ENCODE measurements around the gene TRIM29.

TRIM29 gene

GRCh38 chr11:120124355-120124754 lies 13.6 kb downstream of the TRIM29 start:
- no peak for DNase-seq (ENCODE audit: low read depth)
- H3K4me3 ChIP-seq (ENCODE audit: control insufficient read depth, low read depth, low read length): no peak overlapping the region

GRCh38 chr11:120123946-120124345 lies 14.0 kb downstream of the TRIM29 start:
- H3K4me3 ChIP-seq (ENCODE audit: control insufficient read depth, low read depth, low read length): no peak overlapping the region
- no peak for DNase-seq (ENCODE audit: low read depth)
- TF ChIP-seq, protein P1, sequence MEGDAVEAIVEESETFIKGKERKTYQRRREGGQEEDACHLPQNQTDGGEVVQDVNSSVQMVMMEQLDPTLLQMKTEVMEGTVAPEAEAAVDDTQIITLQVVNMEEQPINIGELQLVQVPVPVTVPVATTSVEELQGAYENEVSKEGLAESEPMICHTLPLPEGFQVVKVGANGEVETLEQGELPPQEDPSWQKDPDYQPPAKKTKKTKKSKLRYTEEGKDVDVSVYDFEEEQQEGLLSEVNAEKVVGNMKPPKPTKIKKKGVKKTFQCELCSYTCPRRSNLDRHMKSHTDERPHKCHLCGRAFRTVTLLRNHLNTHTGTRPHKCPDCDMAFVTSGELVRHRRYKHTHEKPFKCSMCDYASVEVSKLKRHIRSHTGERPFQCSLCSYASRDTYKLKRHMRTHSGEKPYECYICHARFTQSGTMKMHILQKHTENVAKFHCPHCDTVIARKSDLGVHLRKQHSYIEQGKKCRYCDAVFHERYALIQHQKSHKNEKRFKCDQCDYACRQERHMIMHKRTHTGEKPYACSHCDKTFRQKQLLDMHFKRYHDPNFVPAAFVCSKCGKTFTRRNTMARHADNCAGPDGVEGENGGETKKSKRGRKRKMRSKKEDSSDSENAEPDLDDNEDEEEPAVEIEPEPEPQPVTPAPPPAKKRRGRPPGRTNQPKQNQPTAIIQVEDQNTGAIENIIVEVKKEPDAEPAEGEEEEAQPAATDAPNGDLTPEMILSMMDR (IDR thresholded peaks at IDR 0.05; ENCODE audit: control insufficient read depth, insufficient read depth, low read depth, low read length, missing control alignments): no peak

More at GRCh38 chr11:120124355-120124754, 13.6 kb downstream of the TRIM29 start:
- TF ChIP-seq, protein P1 (IDR thresholded peaks at IDR 0.05; ENCODE audit: control insufficient read depth, insufficient read depth, low read depth, low read length, missing control alignments): no peak

DNA sequence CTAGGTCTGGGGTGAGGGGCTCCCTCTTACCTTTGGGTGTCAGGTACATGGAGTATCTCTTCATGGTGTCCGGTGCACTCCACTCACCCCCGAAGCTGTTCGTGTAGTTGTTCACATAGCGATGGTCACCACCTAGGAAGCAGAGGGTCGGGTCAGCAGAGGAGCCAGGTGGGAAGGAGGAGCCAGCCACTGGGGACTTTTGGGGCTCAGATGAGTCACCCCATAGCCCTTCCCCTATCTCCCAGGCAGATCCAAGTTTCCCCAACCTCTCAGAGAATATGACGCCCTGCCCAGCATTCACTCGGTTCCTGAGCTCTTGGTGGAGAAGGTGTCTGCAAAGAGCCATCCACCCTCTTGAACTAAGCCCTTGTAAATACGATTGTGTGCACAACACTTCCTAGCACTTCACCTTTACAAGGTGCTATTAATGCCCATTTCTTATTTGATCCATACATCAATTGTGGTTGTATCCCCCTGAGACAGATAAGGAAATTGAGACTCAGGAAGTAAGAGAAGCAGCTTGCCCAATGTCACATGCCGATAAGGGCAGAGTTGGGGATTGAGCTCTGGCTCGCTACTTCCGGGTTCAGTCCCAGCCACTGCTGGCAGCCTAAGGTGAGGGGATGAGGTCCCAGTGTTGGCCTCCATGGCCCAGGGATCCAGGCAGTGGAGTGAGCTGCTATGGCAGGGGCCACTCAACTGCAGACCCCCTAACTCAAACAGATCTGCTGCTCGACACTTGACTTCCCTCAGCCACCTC lies 14.8 kb downstream of the TRIM29 start:
- H3K4me3 ChIP-seq (ENCODE audit: control insufficient read depth, low read depth, low read length): no peak overlapping the region
- no peak for DNase-seq (ENCODE audit: low read depth)
- TF ChIP-seq, protein P1 (IDR thresholded peaks at IDR 0.05; ENCODE audit: control insufficient read depth, insufficient read depth, low read depth, low read length, missing control alignments): no peak

DNA sequence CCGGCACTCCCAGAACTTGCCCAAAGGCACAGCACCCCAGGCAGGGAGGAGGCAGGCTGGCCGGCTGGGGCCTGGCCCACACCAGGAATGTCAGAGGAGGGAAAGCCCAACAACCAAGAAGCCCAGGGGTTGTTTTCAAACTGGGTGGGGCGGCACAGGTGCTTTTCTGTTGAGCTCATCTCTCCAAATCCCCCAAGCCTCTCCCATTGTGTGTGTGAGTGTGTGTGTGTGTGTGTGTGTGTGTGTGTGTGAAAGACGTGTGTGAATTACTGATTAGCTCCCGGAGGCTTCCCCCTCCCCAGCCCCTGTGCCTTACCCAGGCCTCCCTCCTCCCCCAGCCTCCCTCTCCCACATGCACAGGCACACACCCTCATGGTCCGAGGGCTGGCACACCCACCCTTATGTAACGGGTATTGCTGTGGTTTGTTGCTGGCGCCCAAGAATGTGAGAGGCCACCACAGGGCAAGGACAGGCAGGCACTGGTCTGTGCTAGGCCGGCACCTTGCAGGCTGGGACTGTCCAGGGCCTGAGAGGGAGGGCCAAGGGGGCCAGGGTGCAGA lies 15.9 kb downstream of the TRIM29 start:
- no peak overlapping the region for H3K4me3 ChIP-seq (ENCODE audit: control insufficient read depth, low read depth, low read length)
- TF ChIP-seq, protein P1 (IDR thresholded peaks at IDR 0.05; ENCODE audit: control insufficient read depth, insufficient read depth, low read depth, low read length, missing control alignments): no peak
- DNase-seq (ENCODE audit: low read depth): no peak

DNA sequence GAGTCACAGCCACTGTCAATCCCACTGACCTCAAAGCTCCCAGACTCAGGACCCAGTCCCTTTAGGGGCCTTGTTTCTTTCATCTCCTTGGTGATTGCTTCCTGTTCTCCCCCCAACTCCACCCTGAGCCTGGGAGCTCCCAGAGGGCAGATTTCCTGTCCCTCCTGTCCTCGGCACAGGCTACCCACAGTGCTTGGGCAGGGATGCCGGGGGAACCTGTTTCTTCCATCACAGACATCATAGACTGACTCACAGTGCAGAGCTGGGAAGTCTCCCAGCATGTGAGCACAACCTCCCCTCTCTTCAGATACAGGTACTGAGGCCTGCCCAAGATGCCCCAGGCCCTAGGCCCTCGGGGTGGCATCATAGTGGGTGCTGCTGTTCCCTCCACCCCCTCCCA lies 16.6 kb downstream of the TRIM29 start:
- TF ChIP-seq, protein P1 (IDR thresholded peaks at IDR 0.05; ENCODE audit: control insufficient read depth, insufficient read depth, low read depth, low read length, missing control alignments): no peak
- no peak for DNase-seq (ENCODE audit: low read depth)
- H3K4me3 ChIP-seq (ENCODE audit: control insufficient read depth, low read depth, low read length): no peak overlapping the region

DNA sequence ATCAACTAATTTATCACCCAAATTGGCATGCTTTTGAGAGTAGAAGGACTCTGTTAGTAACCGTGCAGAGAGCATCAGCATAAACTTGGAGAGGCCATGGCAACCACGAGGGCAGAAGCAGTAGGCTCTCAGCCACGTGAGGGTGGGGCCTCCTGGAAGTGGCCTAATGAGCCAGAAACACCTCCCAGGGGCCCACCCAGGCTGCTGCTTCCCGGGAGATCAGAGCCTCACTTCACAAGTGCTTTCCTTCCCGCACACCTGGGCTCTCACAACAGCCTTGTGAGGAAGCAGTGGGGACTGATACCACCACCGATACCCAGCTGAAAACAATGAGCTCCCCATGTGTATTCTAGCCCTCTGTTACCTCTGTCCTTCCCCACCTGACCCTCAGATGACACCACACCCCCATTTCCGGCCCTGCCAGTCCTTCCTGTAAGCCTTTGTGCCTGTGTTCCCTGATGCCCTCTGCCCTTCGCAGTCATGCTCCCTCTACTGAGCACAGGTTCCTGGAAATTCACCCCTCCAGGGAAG lies 17.0 kb downstream of the TRIM29 start:
- H3K4me3 ChIP-seq (ENCODE audit: control insufficient read depth, low read depth, low read length): no peak overlapping the region
- no peak for DNase-seq (ENCODE audit: low read depth)
- TF ChIP-seq, protein P1 (IDR thresholded peaks at IDR 0.05; ENCODE audit: control insufficient read depth, insufficient read depth, low read depth, low read length, missing control alignments): no peak
